Endometrial microvascular endothelial cells (primary cell): ENCODE results near the gene CCDC9B. TPM values are rescaled to one million over a fixed set of nuclear protein-coding genes. Genes with fewer than 3 reads are reported as not detected.

Source experiments
- in situ Hi-C: cut with HindIII; loops from 2 replicates; pipeline ENCODE4 v1.10.0; 2017; ENCODE audit warnings: low sequenced_read_pairs, low pct_unique_long_range_greater_than_20kb; ENCODE audit errors: inconsistent ontology term
- total RNA-seq: library from RNA; depleted of rRNA; stranded (reverse); fragments of >200 nt; gene quantifications from one replicate; pipeline ENCODE4 v1.2.3, GENCODE V29; 2015; ENCODE audit errors: inconsistent ontology term

The CCDC9B gene
- total RNA-seq, 1 donor from 2014 or later, result 16.1 TPM

- in situ Hi-C loops, result no loop called here
These were observed 55.6 kb downstream of the CCDC9B start for GRCh38 chr15:40285151-40285550.

- in situ Hi-C loops, result no loop called here
These were observed 57.0 kb downstream of the CCDC9B start for GRCh38 chr15:40283615-40284300.

- in situ Hi-C loops, result no loop called here
These were observed 57.7 kb downstream of the CCDC9B start, which contains the start of gene ANKRD63 for GRCh38 chr15:40282869-40283614. ANKRD63 (minus strand) TSS chr15:40283064; CDS start chr15:40282586, 478 bp downstream.

GRCh38 chr15:40282147-40282868 lies 58.4 kb downstream of the CCDC9B start:
- in situ Hi-C loops, result no loop called here

GRCh38 chr15:40281801-40282146 lies 59.0 kb downstream of the CCDC9B start:
- in situ Hi-C loops, result no loop called here

Other genes with a start within 250 kb of the CCDC9B start
- gene BMF, start 232.1 kb downstream of the CCDC9B start, total RNA-seq, result 5.2 TPM
- gene BUB1B, start 179.9 kb downstream of the CCDC9B start, total RNA-seq, result 74.1 TPM
- not detected for gene PAK6, start 101.9 kb downstream of the CCDC9B start, total RNA-seq
- not detected for gene ANKRD63, start 57.9 kb downstream of the CCDC9B start, total RNA-seq
- gene PLCB2, start 33.0 kb downstream of the CCDC9B start, total RNA-seq, result 1.6 TPM
- gene INAFM2, start 17.2 kb downstream of the CCDC9B start, total RNA-seq, result 15.1 TPM
- not detected for gene PHGR1, start 10.1 kb upstream of the CCDC9B start, total RNA-seq
- 0.46 TPM for gene DISP2, start 17.3 kb upstream of the CCDC9B start, total RNA-seq
- gene KNSTRN, start 41.8 kb upstream of the CCDC9B start, total RNA-seq, result 50.6 TPM
- 37.2 TPM for gene IVD, start 64.9 kb upstream of the CCDC9B start, total RNA-seq
- 17.1 TPM for gene BAHD1, start 100.0 kb upstream of the CCDC9B start, total RNA-seq
- gene CHST14, start 130.0 kb upstream of the CCDC9B start, total RNA-seq, result 30.3 TPM
- 40.4 TPM for gene CCDC32, start 224.1 kb upstream of the CCDC9B start, total RNA-seq
- 8.9 TPM for gene RPUSD2, start 228.4 kb upstream of the CCDC9B start, total RNA-seq